ENCODE measurements around the gene C2CD3. TPM values are rescaled to one million over a fixed set of nuclear protein-coding genes. Genes with fewer than 3 reads are reported as not detected.
"Not testable (repeated sequence)": the region's sequence is repeated elsewhere in the genome, so short reads cannot be mapped to it uniquely, and the experiment has no call there.

Gene C2CD3
- polyA plus RNA-seq, 1 donor = 19.1 TPM

DNA sequence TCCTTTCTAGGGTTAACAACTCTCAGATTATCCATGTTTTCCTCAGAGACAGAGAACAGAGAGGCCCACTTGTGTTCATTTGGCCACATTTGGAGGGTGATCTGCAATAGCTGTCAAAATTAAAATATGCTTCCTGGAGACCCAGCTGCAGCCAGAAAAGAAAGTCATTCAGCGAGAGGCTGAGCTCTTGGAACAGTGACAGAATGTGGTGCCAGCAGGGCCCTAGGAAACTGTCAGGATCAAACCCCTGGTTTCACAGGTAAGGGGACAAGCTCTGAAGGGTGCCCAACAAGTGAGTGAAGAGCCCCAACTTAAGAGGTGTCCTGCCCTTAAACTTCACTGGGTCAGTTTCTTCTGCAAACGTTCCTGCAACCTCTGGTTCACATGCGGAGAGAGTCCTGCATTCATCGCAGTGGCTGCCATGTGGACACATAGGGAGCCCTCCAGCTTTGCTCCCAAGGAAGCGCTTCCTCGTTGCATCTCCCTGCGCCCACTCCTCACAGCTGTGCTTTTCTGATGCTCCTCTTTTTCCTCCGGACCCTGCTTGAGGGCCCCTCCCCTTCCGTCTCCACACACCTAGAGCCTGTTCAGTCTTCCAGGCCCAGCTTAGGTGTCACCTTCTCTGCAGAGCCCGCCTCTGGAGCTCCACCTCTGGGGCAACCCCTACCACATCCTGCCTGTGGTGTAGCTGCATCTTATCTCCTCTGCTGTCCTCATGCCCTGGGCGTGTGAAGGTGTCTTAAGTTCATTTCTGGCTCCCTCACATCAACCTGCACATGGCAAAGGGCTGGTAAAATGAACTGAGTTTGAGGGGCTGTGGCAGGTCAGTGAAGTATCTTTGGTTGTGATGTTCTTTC, 165.8 kb downstream of the C2CD3 start:
- DNase-seq (ENCODE audit: low read depth) = no peak

- no peak for DNase-seq (ENCODE audit: low read depth)
Measured at GRCh38 chr11:74004046-74004695, 166.6 kb downstream of the C2CD3 start.

- DNase-seq (ENCODE audit: low read depth) = no peak
Measured at GRCh38 chr11:74002832-74003231, 168.0 kb downstream of the C2CD3 start.

DNA sequence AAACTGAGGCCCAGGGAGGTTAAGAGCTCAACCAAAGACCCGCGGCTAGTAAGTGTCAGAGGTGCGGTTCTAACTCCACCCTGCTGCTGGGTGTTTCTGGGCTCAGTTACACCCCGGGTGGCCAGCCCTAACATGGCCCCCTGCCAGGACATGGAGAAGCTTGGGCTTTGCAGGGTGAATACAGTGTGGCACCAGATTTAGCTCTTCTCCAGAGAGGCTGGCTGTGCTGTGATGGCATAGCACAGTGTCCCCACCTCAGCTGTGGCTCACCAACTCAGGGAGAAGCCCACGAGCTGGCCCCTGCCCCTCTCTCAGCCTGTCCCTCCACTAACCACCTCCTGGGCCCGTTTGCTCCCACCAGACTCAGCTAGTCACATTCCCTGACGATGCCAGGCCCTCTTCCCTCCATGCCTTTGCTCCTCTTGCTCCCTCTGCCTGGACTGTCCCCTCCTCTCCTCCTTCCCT, 168.9 kb downstream of the C2CD3 start:
- DNase-seq (ENCODE audit: low read depth) = no peak

- no peak for DNase-seq (ENCODE audit: low read depth)
Measured at GRCh38 chr11:74000307-74001133, 170.3 kb downstream of the C2CD3 start.

DNA sequence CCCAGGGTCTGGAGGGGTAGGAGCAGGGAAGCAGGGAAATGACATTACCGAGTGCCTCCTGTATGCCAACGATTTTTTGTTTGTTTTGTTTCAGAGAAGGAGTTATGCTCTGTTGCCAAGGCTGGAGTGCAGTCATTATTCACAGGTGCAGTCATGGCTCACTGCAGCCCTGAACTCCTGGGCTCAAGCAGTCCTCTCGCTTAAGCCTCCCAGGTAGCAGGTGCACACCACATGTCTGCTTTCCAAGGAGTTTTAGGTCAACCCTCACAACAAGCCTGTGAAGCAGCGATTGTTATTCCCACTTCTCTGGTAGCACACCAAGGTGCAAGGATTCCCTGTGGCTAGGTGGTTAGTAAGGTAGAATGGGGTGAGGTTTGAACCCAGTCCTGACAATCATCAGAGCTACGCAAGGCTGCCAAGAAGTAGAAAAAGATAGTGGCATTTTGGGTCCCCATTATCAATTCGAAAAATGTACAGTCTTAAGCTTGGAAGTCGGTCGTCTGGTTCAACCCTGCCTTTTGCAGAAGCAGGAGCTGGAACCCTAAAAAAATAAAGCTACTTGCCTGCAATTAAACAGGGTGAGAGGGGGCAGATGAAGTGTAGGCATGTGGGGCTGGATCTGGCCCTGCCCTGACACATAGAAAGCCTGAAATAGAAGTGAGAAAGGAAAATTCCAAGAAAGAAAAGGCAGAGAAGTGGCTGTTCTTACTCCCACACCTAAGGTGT, 171.1 kb downstream of the C2CD3 start:
- no peak for DNase-seq (ENCODE audit: low read depth)

- DNase-seq (ENCODE audit: low read depth) = no peak
Measured at GRCh38 chr11:73998846-73999575, 171.8 kb downstream of the C2CD3 start.

DNA sequence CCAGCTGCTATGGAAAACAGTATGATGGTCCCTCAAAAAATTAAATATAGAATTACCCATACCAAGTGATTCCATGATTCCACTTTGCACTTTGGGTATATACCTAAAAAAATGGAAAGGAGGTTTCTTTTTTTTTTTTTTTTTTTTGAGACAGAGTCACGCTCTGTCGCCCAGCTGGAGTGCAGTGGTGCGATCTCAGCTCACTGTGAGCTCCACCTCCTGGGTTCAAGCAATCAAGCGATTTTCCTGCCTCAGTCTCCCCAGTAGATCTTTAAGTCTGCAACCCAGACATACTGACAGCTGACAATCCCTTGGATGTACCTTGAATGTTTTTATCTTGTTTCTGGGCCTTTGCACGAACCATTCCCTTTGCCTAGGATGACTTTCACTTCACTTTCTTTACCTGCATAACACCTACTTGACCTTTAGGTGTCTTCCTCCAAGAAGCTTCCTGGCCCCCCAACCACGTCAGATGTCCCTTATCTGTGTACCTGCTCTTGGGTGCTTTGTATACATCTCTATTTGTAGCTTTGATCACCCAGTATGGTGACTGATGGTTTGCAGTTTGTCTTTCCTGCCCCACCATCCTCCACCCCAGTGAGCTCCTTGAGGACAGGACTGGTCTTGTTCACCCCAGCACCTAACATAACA, 173.6 kb downstream of the C2CD3 start:
- no peak for DNase-seq (ENCODE audit: low read depth)

DNA sequence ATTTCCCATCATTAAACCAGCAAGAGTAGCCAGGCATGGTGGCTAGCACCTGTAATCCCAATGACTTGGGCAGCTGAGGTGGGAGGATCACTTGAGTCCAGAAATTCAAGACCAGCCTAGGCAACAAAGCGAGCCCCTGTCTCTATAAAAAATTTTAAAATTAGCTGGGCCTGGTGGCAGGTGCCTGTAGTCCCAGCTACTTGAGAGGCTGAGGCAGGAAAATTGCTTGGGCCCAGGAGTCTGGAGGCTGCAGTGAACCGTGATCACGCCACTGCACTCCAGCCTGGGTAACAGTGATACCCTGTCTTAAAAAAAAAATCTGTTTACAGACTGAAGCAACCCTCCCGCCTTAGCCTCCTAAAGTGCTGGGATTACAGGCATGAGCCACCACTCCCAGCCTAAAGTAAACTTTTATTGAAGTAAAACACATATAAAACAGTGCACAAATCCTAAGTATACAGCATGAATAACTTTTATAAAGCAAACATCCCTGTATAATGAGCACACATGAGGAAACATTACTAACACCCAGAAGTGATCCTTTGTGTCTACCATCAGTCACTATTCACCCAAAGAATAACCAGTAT, 174.5 kb downstream of the C2CD3 start:
- DNase-seq (ENCODE audit: low read depth) = no peak

DNA sequence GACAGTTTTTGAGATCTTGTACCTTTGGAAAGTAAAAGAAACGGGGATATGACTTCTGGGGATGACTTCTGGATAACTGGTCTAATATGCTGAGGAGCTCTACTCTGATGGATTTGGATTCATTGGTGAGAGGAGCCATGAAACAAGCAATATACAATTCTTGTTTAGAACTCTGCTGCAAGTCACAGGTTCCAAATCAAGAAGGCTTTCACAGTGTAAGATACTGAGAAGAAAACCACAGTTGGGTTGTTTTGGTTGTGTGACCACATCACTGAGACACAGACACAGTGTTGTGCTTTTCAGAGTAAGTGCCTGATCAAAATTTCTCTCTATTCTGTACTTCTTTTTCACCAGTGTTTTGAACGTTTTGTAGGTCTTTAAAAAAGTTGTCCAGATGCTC, 175.1 kb downstream of the C2CD3 start:
- DNase-seq (ENCODE audit: low read depth) = no peak

DNA sequence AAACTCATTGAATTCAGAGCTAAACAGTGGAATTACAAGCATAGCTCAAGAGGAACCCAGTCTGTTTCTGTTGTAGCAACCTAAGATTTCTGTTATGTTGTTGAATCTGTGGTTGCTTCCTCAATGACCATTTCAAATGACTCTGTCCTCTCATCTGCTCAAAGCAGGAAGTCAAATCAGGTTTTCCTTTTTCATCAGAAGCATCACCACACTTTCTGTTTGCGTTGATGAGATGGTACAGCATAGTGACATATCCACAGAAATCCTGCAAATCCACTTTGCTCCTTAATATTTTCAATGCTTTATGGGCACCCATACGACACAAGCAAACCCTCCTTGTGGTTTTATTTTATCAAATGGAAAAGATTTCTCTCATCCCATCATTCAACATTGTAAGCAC, 175.6 kb downstream of the C2CD3 start:
- DNase-seq (ENCODE audit: low read depth) = no peak

- no peak for DNase-seq (ENCODE audit: low read depth)
Measured at GRCh38 chr11:73991471-73992006, 179.3 kb downstream of the C2CD3 start.

GRCh38 chr11:73990730-73991129, 180.1 kb downstream of the C2CD3 start:
- DNase-seq (ENCODE audit: low read depth) = no peak

- DNase-seq (ENCODE audit: low read depth) = no peak
Measured at GRCh38 chr11:73989156-73989555, 181.6 kb downstream of the C2CD3 start.

GRCh38 chr11:73988227-73988626, 182.6 kb downstream of the C2CD3 start:
- DNase-seq (ENCODE audit: low read depth) = no peak

- not testable (repeated sequence) for DNase-seq (ENCODE audit: low read depth)
Measured at GRCh38 chr11:73985661-73986060, 185.1 kb downstream of the C2CD3 start.

DNA sequence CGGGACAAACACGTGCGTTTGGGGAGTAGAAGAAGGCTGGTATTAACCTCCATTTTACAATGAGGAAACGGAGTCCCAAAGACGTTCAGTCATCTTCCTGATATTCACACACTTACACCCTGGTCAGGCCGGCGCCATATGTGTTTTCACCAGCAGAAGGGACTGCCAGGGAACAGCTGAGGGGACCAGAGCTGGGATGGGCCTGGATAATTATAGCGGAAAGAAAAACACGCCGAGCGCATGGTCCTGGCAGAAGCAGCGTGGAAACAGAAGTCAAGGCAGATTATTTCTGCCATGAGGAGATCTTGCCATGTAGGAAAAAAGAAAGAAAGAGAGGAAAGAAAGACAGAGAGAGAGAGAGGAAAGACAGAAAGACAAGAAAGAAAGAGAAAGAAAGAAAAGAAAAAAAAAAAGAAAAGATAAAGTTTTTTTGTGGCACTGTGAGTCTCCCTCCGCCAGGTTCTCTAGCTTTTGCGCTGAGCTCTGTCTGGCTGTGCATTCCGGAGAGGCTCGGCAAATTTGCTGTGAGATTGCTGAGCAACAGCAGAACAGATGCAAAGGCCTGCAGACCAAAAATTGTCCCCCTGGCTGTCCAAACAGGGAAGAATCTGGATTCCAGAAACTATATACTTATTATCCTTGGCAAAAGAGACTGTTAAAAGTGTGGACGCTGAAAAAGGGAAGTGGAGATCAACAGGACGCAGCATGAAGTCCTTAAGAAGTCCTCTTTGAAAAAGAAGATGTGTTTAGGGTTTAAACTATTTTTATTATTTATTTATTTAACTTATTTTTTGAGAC, 186.9 kb downstream of the C2CD3 start:
- DNase-seq (ENCODE audit: low read depth) = no peak

DNA sequence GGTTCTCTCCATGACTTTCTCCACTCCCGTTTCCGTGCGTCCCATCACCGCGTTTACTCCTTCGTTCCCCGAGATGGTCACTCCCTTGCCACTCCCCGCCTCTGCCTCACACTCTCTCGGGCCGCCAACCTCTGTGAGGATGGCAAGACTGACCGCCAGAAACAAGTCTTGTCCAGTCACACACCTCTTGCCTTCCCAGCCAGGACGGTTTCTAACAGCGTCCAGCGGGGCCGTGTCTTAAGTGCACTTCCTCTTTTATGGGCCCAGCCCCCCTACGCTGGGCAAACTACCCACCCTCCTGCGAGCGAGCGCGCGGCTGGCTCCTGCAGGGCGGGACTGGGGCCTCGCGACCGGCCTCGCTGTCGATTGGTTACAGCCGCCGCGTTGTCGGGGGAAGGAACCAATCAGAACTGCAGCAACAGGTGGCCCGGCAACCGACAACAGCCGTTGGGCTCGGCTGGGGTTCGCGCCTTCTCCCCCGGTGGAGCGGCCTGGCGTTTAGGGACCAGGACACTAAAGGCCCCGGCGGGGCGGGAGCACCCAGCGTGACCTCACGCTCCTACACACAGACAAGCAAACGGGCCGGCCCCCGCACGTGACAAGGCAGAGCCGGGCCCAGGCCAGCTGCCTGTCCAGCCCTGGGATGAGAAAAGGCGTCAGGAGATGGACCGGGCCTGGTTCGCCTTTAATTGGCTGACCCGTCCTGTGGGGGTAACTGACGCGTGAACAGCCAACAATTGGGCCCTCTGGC, 187.6 kb downstream of the C2CD3 start:
- DNase-seq (ENCODE audit: low read depth) = no peak
